ENCODE results near the gene PEX7.
"Not testable (repeated sequence)": the region's sequence is repeated elsewhere in the genome, so short reads cannot be mapped to it uniquely, and the experiment has no call there.

PEX7 gene

DNA sequence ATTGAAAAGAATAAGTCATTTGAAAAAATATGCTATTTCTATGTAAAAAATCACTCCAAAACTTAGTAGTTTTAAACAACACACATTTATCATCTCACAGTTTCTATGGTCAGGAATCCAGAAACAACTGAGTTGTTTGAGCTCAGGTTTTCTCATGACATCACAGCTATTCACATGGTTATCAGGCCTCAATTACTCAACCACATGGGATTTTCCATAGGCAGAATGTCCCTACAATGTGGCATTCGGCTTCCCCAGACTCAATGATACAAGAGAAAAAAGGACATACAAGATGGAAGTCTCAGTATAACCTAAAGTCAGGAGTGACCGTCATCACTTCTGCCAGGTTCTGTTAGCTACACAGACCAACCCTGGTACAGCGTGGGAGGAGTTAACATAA is 96.3 kb downstream of the PEX7 start:
- no peak for DNase-seq

DNA sequence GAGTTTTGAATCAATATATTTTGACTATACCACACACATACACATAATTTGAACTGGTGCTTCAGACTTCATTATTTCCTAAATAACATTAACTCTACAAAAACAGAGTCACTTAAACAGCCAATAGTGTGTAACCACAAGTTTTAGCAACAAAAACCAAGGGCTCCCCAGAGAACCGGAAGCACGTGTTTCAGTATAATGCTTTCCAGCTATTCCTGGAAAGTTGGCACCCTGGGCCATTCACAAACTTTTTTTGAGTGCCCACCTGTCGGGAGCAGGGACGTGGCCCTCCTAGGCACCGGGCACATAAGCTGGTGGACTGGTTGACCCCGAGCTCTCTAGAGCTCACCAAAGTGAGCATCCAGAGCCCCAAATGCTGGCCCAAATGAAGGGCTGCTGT is 97.8 kb downstream of the PEX7 start:
- no peak for DNase-seq

DNA sequence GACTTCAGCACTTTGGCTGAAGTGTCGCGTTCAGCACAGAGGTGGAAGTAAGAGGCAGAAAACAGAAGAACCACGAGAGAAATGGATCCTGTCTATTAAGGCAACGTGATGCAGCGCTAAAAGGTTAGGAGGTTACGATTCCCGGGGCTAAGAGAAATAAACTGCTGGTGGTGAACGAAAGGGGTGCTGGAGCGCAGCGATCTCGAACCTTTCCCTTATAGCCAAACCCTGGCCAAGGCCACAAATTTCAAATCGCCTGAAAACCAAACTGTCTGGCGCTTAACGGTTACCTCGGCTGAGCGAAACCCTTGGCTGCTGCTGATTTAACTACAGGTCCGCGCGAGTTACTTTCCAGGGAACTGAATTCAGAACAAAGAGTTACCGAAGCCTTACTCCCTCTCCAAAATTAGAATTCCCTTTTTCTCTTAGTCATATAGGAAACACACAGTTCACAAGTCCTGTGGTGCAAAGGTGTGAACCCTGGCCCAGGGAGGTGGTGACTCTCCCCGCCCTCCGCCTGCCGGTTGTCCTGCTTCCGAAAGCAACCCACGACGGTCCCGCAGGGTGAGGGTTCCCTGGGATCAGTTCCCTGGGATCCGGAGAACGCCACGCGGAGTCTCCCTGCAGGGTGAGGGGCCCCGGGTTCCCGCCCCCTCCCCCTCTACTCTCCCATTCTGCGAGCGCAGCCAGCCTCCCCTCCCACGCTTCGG is 98.4 kb downstream of the PEX7 start:
- no peak for DNase-seq

DNA sequence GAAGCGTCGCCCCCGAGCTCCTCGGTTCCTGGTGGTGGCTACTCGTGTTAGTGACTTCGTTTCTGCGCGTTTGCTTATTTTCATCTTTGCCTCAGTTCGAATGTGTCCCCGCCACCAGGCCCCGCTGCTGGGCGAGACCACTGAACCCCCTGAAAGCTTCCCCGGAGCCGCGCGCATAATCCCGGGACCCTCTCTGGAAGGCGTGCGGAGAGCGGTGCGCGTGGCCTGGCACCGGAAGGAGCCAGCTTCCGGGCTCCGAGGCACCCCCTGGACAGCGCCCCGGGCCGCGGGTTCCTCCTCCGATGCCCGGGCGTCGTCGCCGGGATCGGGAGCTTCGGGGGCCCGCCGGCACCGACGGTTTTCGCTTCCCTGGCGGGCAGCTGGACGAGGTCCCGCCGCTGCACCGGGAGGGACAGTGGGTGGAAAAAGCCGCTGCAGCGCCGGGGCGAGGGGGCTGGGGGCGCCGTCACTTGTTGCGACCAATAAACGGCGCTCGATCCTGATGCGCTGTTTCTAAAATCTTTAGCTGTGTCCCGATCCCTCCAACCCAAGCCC is 99.1 kb downstream of the PEX7 start:
- DNase-seq, result peak; percentile 6

DNA sequence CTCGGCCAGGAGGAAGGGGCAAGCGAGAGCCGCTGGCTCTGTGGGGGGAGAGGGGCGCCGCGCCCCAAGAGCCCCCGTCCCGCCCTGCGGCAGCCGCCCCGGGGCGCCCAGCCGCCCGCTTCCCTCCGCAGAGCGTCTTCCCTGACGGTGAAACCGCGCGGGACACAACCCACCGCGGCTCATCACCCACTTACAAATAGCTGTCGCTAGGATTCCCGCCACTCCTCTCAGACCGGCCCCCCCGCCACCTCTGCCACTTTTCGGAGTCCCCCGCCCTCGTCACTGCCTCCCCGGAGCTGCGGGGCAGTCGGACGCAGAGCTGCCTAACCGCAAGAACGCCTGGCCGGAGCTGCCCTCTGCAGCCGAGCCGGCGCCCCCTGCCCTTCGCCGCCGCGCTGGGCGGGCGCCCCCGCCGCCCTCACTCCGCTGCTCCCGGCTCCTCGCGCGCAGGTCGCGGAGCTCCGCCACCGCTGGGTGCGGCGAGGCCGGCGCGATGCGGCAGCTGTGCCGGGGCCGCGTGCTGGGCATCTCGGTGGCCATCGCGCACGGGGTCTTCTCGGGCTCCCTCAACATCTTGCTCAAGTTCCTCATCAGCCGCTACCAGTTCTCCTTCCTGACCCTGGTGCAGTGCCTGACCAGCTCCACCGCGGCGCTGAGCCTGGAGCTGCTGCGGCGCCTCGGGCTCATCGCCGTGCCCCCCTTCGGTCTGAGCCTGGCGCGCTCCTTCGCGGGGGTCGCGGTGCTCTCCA is 99.7 kb downstream of the PEX7 start, which contains the start of gene SLC35D3:
Gene SLC35D3 (plus strand): TSS at position 366 of the 749 bp plus-strand sequence. CDS start 128 bp downstream, at position 494.
- DNase-seq, result peak; percentile 9

DNA sequence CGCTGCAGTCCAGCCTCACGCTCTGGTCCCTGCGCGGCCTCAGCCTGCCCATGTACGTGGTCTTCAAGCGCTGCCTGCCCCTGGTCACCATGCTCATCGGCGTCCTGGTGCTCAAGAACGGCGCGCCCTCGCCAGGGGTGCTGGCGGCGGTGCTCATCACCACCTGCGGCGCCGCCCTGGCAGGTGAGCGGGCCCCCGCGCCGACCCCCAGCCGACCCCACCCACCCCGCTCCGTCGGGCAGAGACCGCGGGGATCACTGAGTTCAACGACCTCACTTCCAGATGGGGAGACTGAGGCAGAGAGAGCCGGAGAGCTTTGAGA is 100.3 kb downstream of the PEX7 start:
- DNase-seq, result no peak

DNA sequence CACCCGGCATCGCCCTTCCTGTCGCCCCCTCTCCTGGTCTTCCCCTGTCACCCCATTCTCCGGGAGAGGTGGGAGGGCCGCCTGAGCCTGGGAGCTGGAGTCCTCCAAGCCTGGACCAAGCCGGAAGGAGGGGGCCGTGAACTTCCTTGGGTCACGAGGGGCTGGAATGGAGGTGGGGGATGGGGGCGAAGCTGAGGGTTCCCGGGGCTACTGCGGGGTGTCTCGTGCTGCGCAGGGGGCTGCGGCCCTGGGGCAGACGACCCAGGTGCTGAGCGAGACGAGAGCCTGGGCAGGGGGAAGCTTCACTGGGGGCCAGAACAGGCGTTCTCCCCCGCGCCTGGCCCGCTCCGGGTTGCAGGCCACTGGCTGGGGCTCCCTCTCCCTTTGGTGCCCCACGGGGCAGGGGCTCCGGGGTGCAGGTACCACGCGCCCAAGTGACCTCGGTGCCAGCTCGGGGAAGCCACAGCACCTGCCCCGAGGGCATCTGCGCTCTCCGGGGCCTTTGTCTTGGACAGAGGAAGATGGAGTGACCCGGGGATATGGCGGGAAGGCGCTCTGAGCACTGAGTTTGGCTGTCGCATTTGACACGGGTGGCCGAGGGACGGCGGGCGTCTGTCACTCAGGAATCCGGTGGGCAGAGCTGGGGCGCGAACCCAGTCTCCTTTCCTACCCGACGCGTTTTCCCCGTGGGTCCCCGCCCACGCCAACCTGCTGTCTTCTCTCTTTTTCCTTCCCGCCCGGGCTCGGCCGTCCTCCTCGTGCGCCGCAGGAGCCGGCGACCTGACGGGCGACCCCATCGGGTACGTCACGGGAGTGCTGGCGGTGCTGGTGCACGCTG is 100.9 kb downstream of the PEX7 start:
- DNase-seq, result no peak

DNA sequence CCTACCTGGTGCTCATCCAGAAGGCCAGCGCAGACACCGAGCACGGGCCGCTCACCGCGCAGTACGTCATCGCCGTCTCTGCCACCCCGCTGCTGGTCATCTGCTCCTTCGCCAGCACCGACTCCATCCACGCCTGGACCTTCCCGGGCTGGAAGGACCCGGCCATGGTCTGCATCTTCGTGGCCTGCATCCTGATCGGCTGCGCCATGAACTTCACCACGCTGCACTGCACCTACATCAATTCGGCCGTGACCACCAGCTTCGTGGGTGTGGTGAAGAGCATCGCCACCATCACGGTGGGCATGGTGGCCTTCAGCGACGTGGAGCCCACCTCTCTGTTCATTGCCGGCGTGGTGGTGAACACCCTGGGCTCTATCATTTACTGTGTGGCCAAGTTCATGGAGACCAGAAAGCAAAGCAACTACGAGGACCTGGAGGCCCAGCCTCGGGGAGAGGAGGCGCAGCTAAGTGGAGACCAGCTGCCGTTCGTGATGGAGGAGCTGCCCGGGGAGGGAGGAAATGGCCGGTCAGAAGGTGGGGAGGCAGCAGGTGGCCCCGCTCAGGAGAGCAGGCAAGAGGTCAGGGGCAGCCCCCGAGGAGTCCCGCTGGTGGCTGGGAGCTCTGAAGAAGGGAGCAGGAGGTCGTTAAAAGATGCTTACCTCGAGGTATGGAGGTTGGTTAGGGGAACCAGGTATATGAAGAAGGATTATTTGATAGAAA is 101.7 kb downstream of the PEX7 start:
- no peak for DNase-seq

DNA sequence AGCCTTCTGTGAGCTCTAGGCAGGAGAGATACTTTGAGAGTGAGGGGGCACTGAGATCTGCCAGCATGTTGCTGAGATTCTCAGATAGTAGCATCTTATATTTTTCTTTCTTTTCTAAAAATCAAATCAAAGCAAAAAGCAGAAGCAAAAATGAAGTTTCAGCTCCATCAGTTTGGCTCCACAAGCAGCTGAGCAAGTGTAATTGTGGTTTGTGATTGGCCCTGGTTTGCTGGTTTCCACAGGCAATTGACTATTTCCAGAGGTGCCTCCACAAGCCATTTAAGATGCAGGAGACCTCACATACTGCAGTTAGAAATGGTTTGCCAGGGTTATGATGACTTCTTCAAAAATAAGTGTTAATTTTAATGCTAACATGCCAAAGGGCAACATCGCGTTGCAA is 104.0 kb downstream of the PEX7 start:
- no peak for DNase-seq

DNA sequence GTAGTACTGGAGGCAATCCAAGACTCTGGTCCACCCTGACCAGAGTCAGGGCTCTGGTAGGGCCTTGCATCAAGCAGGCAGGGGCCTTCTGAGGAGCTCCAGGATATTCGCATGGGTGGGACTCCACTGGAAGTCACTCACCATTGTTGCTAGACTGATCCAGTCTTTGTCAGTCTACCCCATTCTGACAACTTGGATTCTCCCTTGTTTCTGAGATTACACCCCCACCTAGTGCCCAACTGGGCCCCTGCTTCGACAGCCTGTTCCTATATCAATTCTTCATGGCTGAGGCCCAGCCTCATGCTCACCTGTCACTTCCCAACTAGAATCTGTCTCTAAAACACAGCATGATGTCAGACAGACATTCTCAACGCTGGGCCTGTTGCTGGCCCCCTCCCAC is 104.9 kb downstream of the PEX7 start:
- DNase-seq, result no peak

DNA sequence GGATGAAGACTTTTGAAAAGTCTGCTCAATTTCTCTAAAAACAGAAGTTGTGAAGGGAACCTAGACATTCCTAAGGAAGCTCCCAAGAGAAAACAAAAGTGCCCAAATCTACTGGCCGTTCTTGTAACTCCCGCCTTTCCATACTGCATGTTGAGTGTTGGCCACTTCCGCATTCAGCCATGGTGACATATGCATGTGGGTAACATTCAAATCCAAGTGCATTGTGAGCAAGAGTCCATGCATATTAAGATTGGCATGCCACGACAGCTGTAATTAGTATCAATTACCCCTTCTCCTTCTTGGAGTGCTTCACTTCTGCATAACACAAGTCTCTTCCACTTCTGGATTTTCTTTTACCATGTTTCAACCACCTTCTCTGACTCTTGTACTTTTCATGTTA is 108.1 kb downstream of the PEX7 start:
- no peak for DNase-seq

DNA sequence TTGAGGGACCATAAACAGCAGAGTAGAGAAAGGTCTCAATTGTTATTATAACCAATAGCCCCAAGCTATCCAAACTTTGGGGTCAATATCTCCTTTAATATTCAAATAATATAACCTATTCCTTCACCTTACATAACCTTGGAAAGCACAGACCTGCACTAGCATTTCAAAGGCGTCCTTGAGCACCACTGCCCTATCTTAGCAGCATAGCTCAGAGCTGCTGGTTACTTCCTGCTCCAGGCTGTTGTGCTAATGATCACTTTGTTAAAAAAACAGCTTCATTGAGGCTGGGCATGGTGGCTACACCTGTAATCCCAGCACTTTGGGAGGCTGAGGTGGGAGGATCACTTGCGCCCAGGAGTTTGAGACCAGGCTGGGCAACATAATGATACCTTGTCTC is 110.2 kb downstream of the PEX7 start:
- no peak for DNase-seq

DNA sequence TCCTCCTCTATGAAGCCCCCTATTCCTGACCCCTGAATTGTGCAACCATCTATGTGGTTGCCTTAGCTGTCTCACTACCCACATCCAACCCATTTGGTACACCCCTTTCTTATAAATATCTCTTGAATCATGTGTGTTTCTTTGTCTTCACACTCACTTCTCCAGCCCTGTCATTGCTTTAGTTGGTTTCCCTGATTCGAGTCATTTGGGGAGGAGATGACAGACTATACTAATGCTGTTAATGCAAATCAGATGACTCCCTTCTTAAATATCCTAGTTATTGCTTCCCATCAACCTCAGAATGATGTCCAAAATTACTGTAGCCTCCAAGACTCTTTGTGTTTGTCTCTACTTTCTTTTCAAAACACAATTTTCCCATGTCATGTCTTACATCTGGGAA is 122.7 kb downstream of the PEX7 start:
- DNase-seq, result no peak

DNA sequence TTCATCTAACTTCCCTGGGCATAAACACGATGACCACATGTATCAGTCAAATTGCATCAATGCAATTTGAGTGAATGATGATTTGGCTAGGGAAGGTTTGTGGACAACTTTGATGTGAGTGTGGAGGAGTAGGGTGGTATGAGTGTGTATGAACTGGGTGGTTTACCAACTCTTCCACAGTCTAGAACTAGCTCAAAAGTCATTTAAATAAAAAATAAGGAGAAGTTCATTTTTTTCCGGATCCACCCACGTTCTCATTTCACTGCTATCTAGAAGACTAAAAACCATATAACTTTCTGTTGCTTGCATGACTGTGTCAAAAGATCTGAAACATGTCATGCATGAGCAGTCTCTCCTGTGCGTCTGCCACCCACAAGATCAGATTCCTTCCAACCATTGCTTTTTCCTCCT is 123.3 kb downstream of the PEX7 start:
- no peak for DNase-seq

DNA sequence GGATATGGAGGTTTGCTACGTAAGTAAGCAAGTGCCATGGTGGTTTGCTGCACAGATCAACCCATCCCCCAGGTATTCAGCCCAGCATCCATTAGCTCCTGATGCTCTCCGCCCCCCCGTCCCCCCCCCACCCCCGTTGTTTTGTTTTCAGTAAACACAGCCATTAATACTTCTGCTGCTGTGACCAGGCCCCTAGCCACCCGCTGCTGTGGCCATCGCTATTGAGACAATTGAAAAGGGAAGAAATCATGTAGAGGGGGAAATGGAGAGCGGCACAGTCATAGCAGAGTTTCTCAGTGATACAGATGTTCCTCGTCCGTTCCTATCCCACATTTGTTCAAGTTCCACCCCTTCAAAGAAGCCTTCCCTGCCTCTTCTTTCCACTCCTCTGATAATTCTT is 124.6 kb downstream of the PEX7 start:
- no peak for DNase-seq

DNA sequence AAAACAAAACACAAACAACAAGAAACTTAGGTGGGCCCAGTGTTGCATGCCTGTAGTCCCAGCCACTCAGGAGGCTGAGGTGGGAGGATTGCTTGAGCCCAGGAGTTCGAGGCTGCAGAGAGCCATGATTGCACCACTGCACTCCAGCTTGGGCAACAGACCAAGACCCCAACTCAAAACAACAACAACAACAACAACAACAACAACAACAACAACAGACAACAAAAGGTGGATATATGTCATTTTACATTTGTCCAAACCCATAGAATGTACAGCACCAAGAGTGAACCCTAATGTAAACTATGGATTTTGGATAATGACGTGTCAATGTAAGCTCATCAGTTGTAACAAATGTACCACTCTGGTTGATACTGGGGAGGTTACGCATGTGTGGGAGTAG is 127.6 kb downstream of the PEX7 start:
- DNase-seq, result not testable (repeated sequence)

DNA sequence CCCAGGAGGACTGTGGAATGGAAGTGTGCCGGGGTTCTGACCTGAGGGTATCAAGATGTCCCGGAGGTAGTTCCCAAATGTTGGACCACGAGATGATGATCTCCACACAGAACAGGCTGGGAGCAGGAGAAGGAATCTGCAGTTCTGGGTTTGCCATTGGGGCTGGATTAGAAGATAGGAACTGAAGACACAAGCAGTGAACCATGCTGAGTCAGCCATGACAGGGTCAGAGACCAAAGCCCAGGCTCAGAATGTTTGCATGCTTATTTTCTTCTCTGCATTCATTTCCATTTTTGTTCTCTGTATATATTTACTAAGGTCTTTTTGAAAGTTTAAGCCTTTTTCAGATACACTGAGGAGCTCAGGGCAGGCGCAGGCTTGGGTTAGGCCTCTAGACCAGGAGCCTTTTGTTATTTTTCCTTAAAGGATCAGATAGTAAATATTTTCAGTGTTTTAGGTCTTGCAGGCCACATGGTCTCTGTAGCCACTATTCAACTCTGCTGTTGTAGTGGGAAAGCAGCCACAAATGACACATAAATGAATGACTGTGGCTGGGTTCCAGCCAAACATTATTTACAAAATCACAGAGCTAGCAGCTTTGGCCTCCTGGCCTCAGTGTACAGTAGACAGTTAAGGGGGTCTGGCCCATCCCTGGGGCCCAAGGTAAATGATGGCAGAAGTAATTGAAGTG is 128.2 kb downstream of the PEX7 start:
- no peak for DNase-seq

DNA sequence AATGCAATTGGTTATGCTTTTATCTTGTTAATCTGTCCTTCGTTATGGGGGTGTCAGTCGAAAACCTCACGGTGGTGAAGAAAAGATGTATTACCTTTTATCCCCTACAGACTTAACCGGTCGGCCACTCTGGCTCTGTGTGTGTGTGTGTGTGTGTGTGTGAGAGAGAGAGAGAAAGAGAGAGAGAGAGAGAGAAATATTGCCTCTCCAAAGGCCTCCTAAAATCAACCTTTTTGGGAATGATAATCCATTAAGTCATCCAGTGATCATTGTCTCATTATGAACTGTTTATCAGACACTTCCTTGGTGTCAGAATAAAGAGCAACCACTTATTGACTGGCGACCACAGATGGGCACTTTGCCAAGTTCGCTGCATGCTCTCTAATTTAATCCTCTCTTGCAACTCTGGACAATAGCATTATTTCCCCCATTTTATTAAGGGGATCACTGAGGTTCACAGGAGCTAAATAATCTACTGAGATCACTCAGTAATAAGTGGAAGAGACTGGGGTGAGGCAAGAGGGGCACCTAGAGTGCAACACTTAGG is 130.4 kb downstream of the PEX7 start:
- DNase-seq, result peak; percentile 11

DNA sequence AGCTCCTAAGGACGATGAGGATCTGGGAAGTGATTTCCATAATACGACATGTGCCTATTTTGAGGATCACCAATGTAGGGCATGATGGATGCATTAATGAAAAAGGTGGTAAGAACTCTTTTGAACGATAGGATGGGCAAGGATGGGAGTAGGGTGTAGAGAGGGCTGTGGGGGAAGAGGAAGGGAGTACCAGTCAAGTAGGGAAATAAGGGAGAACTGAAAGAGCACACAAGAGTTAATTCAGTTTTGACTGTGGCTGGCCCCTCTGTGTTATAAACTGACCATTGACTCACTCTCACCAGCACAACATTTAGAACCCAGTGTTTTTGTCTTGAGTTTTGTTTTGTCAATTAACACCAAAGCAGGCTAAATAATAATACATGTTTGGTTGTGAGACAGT is 132.7 kb downstream of the PEX7 start:
- DNase-seq, result no peak

DNA sequence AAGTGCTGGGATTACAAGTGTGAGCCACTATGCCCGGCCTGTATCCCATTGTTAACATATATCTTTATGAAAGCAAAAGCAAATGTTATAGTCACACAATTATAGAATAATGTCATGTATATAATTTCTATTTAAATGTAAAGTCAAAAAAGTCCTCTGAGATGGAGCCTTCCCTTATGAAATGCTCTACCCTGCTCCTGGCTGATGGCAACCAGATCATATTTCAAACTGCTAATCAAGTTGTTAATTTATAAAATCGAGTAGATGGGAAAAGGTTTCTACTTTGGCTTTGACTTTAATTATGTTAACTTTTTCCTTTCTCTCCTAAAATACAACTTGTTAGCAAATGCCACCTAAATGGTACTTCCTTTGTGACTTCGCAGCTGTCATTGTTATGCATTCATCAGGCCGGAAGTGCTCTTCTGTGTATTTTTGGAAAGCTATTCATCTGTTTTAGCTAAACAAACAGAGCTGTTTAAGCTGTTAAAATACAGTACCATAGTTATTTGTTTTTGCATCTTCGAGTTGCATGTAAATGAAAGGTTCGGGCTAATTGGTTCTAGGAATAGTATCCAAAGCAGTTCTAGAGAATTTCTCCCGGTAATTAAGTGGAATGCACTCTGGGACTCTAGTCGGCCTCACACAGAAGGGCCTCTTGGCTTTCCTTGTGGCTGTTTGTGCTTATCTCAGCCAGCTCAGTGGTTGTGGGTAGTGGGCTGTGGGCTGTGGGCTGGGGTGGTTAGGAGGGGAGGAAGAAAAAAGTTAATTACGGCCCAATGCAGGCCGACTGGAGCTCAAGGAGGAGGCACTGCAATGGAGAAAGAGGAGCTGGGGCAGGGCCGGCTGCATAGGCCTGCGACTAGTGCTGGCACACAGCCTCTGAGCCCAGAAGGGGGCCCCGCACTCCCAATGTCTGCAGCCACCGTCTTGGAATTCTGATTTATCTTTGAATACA is 134.5 kb downstream of the PEX7 start:
- DNase-seq, result no peak

DNA sequence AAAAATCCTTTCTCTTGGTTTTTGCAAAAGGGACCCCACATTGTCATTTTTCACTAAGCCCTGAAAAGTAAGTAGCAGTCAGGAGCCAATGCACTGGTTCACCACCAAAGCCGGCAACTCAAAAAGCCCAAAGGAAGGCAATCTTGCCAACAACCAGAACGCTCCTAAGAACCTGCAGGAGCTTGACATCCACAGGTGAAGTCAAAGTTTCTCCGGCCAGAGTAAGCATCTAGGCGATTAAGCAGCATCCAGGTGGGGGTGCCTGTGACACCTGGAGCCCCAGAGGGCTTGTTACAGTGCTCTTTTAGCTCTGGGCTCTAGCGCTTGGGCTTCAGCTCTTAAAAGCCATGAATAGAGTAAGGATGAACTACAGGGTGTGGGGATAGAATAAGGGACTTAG is 135.8 kb downstream of the PEX7 start:
- no peak for DNase-seq

Data from RPMI8226 (cell line).